Kidney (tissue), 14 donors: ENCODE measurements around the gene TRAF3IP1. TPM values are rescaled to one million over a fixed set of nuclear protein-coding genes. Genes with fewer than 3 reads are reported as not detected.

ENCODE experiments used
- DNase-seq, 5 donors: peaks; one replicate each; pipeline ENCODE4 v3.0.0-alpha.2; 2013 to 2020
- FAIRE-seq: peaks from 2 replicates; lab custom pipeline; 2012; peaks lifted over from hg19 to GRCh38; lab: Jason Lieb, UNC
- H3K27ac ChIP-seq, 2 donors: one replicate each; pipeline ENCODE4 v1.7.0; 2013; ENCODE audit warnings: low read depth in 2 of 2, low read length in 2 of 2, inconsistent platforms in 1 of 2
- H3K27me3 ChIP-seq: one replicate; pipeline ENCODE4 v1.7.1; 2013; ENCODE audit warnings: low read length, inconsistent platforms; ENCODE audit not compliant: control insufficient read depth, insufficient read depth
- H3K36me3 ChIP-seq, 3 donors: one replicate each; pipeline versions ENCODE4 v1.7.0 to v1.7.1; 2013; ENCODE audit warnings: low read length in 3 of 3, control low read depth in 1 of 3, inconsistent platforms in 1 of 3; ENCODE audit not compliant: insufficient read depth in 3 of 3, control insufficient read depth in 2 of 3
- H3K4me1 ChIP-seq, 3 donors: one replicate each; pipeline versions ENCODE4 v1.7.0 to v1.7.1; 2013; ENCODE audit warnings: low read length in 3 of 3, inconsistent platforms in 1 of 3, low read depth in 1 of 3; ENCODE audit not compliant: control insufficient read depth in 2 of 3, insufficient read depth in 2 of 3
- H3K4me3 ChIP-seq, 3 donors: one replicate each; pipeline versions ENCODE4 v1.7.0 to v1.8.1; 2013; ENCODE audit warnings: low read length in 3 of 3, control low read depth in 1 of 3, inconsistent platforms in 1 of 3
- H3K9ac ChIP-seq, 3 donors: one replicate each; pipeline versions ENCODE4 v1.7.0 to v1.7.1; 2013; ENCODE audit warnings: low read length in 3 of 3, control low read depth in 1 of 3, inconsistent platforms in 1 of 3
- H3K9me3 ChIP-seq, 3 donors: one replicate each; pipeline versions ENCODE4 v1.7.0 to v1.7.1; 2013; ENCODE audit warnings: low read length in 3 of 3, control low read depth in 1 of 3, inconsistent platforms in 1 of 3; ENCODE audit not compliant: control insufficient read depth in 2 of 3, insufficient read depth in 1 of 3
- CTCF ChIP-seq: IDR thresholded peaks from 3 replicates; pipeline ENCODE4 v1.5.1; 2012; ENCODE audit warnings: mild to moderate bottlenecking, moderate library complexity, borderline replicate concordance; ENCODE audit not compliant: insufficient read depth; ENCODE audit errors: extremely low read depth
- intact Hi-C: fragments of 100-400 bp; cut with DNase I; formaldehyde crosslinking; loops from one replicate; pipeline ENCODE4 v1.11.1; 2022
- polyA plus RNA-seq: library from polyadenylated mRNA; stranded (reverse); fragments of 350-450 nt; fragmentation: Illumina TruSeq; extraction: RNeasy Lipid Tissue Mini Kit (QIAGEN cat#74804); gene quantifications from one replicate; pipeline ENCODE4 v1.2.3, GENCODE V29; 2014; ENCODE audit warnings: low read depth, low replicate concordance; ENCODE audit not compliant: insufficient read depth
- total RNA-seq: library from RNA; stranded (reverse); fragmentation: NEBNext Ultra II Directional; extraction: Animal tissue kit (Norgen Biotek cat#: 25700); gene quantifications from one replicate; pipeline ENCODE4 v1.2.1, GENCODE V29; 2021
- donor health status: control.
- donor health status: control.
- donor health status: control.
- donor health status: control.
- donor health status: control.
- donor health status: DM: yes; HTN: yes; CAD: no.
- donor health status: Normal renal cell carcinoma (clear cell type).

TRAF3IP1 gene
- total and polyA plus RNA-seq, 2 donors from 2014 or later = 6.4 to 24.2 TPM

GRCh38 chr2:238439917-238440316, 119.6 kb downstream of the TRAF3IP1 start:
- peaks cover 0 to 13% (median 10%) of the 10 kb centered on the region in 3 donors for H3K36me3 ChIP-seq

GRCh38 chr2:238440331-238440730, 120.0 kb downstream of the TRAF3IP1 start:
- intact Hi-C loops = no loop called here
- DNase-seq = no peak
- FAIRE-seq = no peak
- H3K4me1 ChIP-seq = peaks cover 0 to 10% (median 0%) of the 10 kb centered on the region in 3 donors
- peaks cover 0 to 14% (median 10%) of the 10 kb centered on the region in 3 donors for H3K36me3 ChIP-seq
- no peaks in the 10 kb centered on the region for H3K27me3 ChIP-seq
- H3K9ac ChIP-seq = no peak overlapping the region
- TF ChIP-seq CTCF = no peak
- no peak overlapping the region for H3K27ac ChIP-seq
- H3K9me3 ChIP-seq = no peaks in the 10 kb centered on the region
- H3K4me3 ChIP-seq = no peak overlapping the region

More at GRCh38 chr2:238439917-238440316, 119.6 kb downstream of the TRAF3IP1 start:
- FAIRE-seq (no peak), DNase-seq (no peak)
- no peak overlapping the region for H3K27ac ChIP-seq
- H3K4me1 ChIP-seq = peaks cover 0 to 10% (median 0%) of the 10 kb centered on the region in 3 donors
- no peaks in the 10 kb centered on the region for H3K9me3 ChIP-seq
- no peak overlapping the region for H3K4me3 ChIP-seq
- H3K9ac ChIP-seq = no peak overlapping the region
- no peaks in the 10 kb centered on the region for H3K27me3 ChIP-seq
- no peak for TF ChIP-seq CTCF
- intact Hi-C loops = no loop called here

- no peak for FAIRE-seq
- DNase-seq = no peak
These were observed 120.4 kb downstream of the TRAF3IP1 start for GRCh38 chr2:238440767-238441166.

More at GRCh38 chr2:238440767-238441166, 120.4 kb downstream of the TRAF3IP1 start:
- H3K36me3 ChIP-seq = peaks cover 0 to 18% (median 14%) of the 10 kb centered on the region in 3 donors
- no peak overlapping the region for H3K4me3 ChIP-seq
- H3K9ac ChIP-seq = no peak overlapping the region
- H3K27me3 ChIP-seq = no peaks in the 10 kb centered on the region
- H3K9me3 ChIP-seq = no peaks in the 10 kb centered on the region
- intact Hi-C loops = no loop called here
- peaks cover 0 to 10% (median 0%) of the 10 kb centered on the region in 3 donors for H3K4me1 ChIP-seq
- H3K27ac ChIP-seq = no peak overlapping the region
- TF ChIP-seq CTCF = no peak
